ENCODE measurements around the gene LHFPL5.

Gene LHFPL5

GRCh38 chr6:35804996-35805736, at the start of gene LHFPL5:
Gene LHFPL5, plus strand, starts transcription at chr6:35805352. Its CDS starts 319 bp downstream, at chr6:35805671.
- DNase-seq (ENCODE audit: extremely low read depth in 1 of 2, low read depth in 1 of 2) = peak in 1 of 2 donors; percentile 25

- DNase-seq (ENCODE audit: extremely low read depth in 1 of 2, low read depth in 1 of 2) = no peak
These were observed 47.6 kb upstream of the LHFPL5 start for GRCh38 chr6:35757456-35758123.

DNA sequence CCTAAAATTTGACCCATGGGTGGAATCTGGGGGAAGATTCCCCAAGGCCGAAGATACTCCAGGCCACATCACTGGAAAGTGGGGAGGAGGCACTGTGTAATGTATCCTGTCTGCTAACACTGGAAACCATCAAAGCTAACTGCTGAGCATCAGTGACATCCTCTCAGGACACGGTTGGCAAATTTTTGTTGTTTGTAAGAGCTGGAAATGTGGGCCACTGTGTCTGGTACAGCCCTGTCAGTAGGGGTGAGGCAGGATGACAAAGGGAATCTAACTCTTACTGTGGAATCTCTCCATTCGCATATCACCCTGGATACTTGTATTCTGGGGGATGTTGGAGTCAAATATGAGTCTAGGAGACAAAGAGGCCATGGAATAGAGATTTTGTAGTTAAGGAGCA, 45.7 kb upstream of the LHFPL5 start:
- DNase-seq (ENCODE audit: extremely low read depth in 1 of 2, low read depth in 1 of 2) = no peak

DNA sequence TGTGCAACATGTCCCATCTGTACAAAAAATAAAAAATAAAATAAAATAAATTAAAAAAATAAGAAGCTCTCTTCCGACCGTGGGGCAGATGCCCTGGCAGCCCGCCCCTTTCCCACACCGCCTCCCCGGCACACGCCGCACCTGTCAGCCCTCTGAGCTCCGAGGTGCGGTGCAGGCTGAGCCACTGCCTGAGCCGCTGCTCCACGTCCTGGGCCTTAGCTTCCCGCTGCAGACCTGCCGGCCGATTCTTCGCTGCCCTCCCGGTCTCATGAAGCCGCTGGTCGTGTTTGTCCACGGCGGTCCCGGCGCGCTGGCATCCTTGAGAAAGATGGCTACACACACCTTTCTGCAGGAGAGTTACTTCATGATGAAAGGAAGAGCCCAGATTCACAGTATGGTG, 39.4 kb upstream of the LHFPL5 start:
- DNase-seq (ENCODE audit: extremely low read depth in 1 of 2, low read depth in 1 of 2) = no peak

DNA sequence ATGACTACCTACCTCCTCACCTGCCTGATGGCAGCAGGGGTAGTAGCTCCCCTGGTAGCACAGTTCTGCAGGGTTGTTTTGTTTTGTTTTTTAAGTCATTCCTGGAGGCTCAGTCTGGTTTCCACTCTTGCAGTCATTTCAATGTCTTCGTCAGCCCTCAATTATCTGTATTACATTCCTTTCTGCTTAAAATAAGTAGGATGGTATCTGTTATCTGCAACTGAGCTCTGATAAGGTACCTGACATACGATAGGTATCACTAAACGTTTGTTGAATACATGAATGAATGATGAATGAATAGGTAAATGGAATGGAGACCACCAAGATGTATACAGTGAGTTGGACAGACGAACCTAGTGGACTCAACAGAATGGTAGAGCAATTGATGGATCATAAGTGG, 35.9 kb upstream of the LHFPL5 start:
- no peak for DNase-seq (ENCODE audit: extremely low read depth in 1 of 2, low read depth in 1 of 2)

DNA sequence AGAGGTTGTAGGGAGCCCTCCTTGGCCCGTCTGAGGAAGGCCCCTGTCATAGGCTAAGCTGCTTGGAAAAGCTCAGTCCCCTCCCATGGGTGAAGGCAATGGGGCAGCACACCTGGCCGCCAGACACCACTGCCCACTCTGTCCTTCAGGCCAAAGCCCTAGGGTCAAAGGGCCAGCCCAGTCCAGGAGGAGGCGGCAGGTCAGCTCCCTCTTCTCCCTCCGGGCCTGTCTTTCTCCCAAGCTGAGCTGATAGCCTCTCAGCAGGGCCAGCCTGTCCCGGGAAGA, 33.9 kb upstream of the LHFPL5 start:
- no peak for DNase-seq (ENCODE audit: extremely low read depth in 1 of 2, low read depth in 1 of 2)

DNA sequence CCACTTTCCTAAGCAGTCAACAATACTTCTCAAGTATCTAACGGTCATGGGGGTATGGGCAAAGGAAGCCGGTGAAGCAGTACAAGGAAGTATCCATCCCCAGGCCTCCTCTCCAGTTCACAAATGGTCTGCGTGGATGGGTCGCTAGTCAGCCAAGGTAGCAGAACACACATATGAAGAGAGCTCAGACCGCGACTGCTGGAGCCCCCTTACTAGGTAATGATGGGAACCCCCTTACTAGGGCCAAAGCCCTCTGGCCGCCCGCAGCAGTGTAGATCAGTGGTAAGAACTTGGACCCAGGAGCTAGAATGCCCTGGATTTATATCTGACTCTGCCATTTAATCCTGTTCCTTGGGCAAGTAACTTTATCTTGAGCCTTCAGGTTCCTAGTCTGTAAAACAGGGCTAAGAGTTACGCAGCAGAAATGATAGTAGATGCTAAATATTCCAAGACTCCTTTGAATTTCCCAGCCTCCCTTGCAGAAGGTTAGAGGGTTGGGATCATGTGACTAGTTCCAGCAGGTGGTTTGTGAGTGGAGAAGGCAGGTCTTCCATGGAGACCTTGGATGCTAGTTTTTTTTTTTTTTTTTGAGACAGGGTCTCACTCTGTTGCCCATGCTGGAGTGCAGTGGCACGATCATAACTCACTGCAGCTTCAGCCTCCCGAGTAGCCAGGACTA, 30.9 kb upstream of the LHFPL5 start:
- DNase-seq (ENCODE audit: extremely low read depth in 1 of 2, low read depth in 1 of 2) = no peak

- DNase-seq (ENCODE audit: extremely low read depth in 1 of 2, low read depth in 1 of 2) = no peak
These were observed 30.1 kb upstream of the LHFPL5 start for GRCh38 chr6:35775031-35775430.

GRCh38 chr6:35776364-35777215, 28.6 kb upstream of the LHFPL5 start, which contains the start of gene CLPSL2:
Gene CLPSL2, plus strand, starts transcription at chr6:35776598. Its CDS starts 21 bp downstream, at chr6:35776619.
- no peak for DNase-seq (ENCODE audit: extremely low read depth in 1 of 2, low read depth in 1 of 2)

DNA sequence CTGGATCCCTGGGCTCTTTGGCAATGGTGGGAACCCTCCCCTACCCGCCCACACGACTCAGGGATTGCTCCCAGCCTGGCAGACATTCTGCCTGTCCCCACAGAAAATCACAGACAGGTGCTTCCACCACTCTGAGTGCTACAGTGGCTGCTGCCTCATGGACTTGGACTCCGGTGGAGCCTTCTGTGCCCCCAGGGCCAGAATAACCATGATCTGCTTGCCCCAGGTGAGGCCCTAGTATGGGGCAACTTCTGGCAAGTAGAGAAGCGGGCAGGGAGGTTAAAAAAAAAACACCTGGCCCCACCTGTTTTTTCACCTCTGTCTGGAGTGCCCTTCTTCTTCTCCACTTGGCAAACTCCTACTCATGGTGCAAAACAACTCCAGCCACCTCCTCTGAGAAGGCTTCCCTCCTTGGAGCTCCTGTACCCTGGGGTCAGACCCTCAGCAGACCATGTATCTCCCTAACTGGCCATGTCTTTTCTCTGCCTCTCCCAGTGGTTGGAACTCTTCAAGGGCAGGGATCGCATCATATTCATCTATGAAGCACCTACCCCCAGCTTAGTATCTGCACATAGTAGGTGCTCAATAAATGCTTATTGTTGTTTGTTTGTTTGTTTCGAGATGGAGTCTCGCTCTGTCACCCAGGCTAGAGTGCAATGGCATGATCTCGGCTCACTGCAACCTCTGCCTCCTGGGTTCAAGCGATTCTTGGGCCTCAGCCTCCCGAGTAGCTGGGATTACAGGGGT, 27.6 kb upstream of the LHFPL5 start:
- no peak for DNase-seq (ENCODE audit: extremely low read depth in 1 of 2, low read depth in 1 of 2)

DNA sequence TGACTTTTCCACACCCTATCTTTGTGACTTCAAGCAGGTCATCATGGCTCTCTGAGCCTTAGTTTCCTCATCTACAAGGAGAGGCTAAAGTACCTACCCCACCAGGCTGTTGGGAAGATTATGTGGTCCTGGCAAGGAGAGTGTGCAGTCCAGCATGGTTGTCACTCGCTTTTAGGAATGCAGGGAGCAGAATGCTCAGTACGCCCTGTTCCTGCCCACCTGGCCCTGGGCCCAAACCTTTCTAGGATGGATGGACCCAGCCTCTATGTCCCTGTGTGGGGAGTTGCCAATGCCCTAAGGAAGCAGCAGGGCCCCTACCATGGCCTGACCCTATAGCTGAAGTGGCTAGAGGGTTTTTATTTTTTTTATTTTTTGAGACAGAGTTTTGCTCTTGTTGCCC, 26.7 kb upstream of the LHFPL5 start:
- DNase-seq (ENCODE audit: extremely low read depth in 1 of 2, low read depth in 1 of 2) = no peak

- DNase-seq (ENCODE audit: extremely low read depth in 1 of 2, low read depth in 1 of 2) = no peak
These were observed 24.4 kb upstream of the LHFPL5 start, which contains the start of gene CLPSL1 for GRCh38 chr6:35780719-35781118. Gene CLPSL1, plus strand, starts transcription at chr6:35781019. Its CDS starts 92 bp downstream, at chr6:35781111.

- DNase-seq (ENCODE audit: extremely low read depth in 1 of 2, low read depth in 1 of 2) = no peak
These were observed 23.9 kb upstream of the LHFPL5 start for GRCh38 chr6:35781290-35781689.

- DNase-seq (ENCODE audit: extremely low read depth in 1 of 2, low read depth in 1 of 2) = no peak
These were observed 22.7 kb upstream of the LHFPL5 start for GRCh38 chr6:35782424-35782823.

DNA sequence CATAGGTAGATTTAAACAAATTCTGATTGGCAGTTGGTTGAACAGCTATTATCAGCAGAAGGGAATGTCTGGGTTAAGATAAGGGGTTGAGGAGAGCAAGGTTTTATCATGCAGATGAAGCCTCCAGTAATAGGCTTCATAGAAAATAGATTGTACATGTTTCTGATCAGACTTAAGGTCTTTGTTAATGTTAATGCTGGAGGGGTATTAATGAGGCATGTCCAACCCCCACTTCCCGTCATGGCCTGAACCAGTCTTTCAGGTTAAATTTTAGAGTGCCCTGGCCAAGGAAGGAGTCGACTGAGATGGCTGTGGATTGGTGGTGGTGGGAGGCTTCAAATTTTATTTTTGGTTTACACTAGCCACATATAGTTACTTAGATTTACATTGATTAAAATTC, 21.0 kb upstream of the LHFPL5 start:
- DNase-seq (ENCODE audit: extremely low read depth in 1 of 2, low read depth in 1 of 2) = no peak

- no peak for DNase-seq (ENCODE audit: extremely low read depth in 1 of 2, low read depth in 1 of 2)
These were observed 18.9 kb upstream of the LHFPL5 start for GRCh38 chr6:35786272-35786671.

- DNase-seq (ENCODE audit: extremely low read depth in 1 of 2, low read depth in 1 of 2) = no peak
These were observed 18.3 kb upstream of the LHFPL5 start for GRCh38 chr6:35786810-35787209.

GRCh38 chr6:35787266-35788218, 17.6 kb upstream of the LHFPL5 start:
- no peak for DNase-seq (ENCODE audit: extremely low read depth in 1 of 2, low read depth in 1 of 2)

DNA sequence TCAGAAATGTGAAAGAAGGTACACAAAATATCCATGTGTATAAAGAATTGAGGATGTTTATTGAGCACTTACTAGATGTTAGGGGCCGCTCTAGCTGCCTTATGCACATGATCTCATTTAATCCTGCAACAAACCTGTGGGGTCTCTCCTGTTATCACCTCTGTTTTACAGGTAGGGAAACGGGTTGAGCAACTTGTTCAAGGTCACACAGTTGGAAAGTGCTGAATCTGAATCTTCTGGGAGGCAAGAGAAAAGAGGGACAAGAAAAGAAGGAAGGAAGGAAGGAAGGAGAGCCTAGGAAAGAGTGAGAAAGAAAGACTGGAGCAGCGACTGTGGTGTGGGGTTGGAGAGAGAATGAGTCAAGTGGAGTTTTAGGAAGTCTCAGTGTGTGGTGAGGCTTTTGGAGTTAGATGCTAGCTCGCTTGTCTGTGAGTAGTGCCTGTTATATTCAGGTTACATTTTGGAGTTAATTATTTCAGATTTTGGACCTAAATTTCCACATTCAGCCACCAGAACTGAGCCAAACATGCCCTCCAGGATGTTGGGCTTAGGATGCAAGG, 16.6 kb upstream of the LHFPL5 start:
- DNase-seq (ENCODE audit: extremely low read depth in 1 of 2, low read depth in 1 of 2) = no peak
